ENCODE data around the gene MRPL48.

DNA sequence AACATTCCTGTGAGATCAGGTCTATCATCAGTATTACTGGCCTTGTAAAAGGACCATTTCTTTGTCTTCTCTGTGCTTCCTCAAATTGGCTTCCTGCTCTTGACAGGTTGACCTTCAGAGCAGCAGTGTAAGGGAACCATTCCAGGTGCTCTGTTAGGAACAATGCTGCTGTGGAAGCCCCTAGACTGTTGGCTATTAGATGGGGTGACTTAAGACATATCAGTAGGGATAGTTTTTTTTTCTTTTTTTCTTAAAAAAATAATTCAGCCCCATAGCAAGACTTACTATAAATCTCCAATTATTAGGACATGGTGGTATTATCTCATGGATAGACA is 51.4 kb downstream of the MRPL48 start:
- TF ChIP-seq CTCF (IDR thresholded peaks at IDR 0.05), result no peak
- TF ChIP-seq POLR2AphosphoS5 (IDR thresholded peaks at IDR 0.05; ENCODE audit: insufficient read depth in 1 of 2, low read depth in 1 of 2), result no peak

Data from vagina (tissue), 2 donors.